GM19351 (cell line): ENCODE measurements around the gene OR5B21.

Source experiments
- ATAC-seq: cut with Tn5 transposase; IDR thresholded peaks from one replicate; pipeline ENCODE4 v1.9.1; 2021; ENCODE audit warnings: mild to moderate bottlenecking, moderate library complexity; ENCODE audit not compliant: unreplicated experiment

Gene OR5B21

GRCh38 chr11:58508005-58508404, at the start of gene OR5B21:
Gene OR5B21 (minus strand): TSS chr11:58508105. CDS start chr11:58508105, 0 bp downstream.
- no peak for ATAC-seq

- no peak for ATAC-seq
These were observed 41.7 kb upstream of the OR5B21 start for GRCh38 chr11:58549644-58550043.

- ATAC-seq, result no peak
These were observed 38.9 kb upstream of the OR5B21 start for GRCh38 chr11:58546841-58547240.

- no peak for ATAC-seq
These were observed 24.0 kb upstream of the OR5B21 start for GRCh38 chr11:58531865-58532341.

GRCh38 chr11:58530236-58530635, 22.3 kb upstream of the OR5B21 start:
- no peak for ATAC-seq

GRCh38 chr11:58527429-58527828, 19.5 kb upstream of the OR5B21 start:
- ATAC-seq, result no peak

- ATAC-seq, result no peak
These were observed 18.8 kb upstream of the OR5B21 start for GRCh38 chr11:58526721-58527120.

GRCh38 chr11:58525037-58525614, 17.2 kb upstream of the OR5B21 start:
- peak; percentile 88 for ATAC-seq

- peak; percentile 25 for ATAC-seq
These were observed 16.5 kb upstream of the OR5B21 start for GRCh38 chr11:58524232-58525036.

- ATAC-seq, result peak; percentile 73
These were observed 6.0 kb upstream of the OR5B21 start for GRCh38 chr11:58513747-58514367.

- ATAC-seq, result no peak
These were observed 3.7 kb upstream of the OR5B21 start for GRCh38 chr11:58511636-58512035.

GRCh38 chr11:58509748-58510147, 1.8 kb upstream of the OR5B21 start:
- no peak for ATAC-seq

- ATAC-seq, result no peak
These were observed 909 bp upstream of the OR5B21 start for GRCh38 chr11:58508814-58509213.

- no peak for ATAC-seq
These were observed 550 bp downstream of the OR5B21 start for GRCh38 chr11:58507355-58507754.

- peak; percentile 53 for ATAC-seq
These were observed 970 bp downstream of the OR5B21 start for GRCh38 chr11:58506935-58507334.

GRCh38 chr11:58505849-58506248, 2.1 kb downstream of the OR5B21 start:
- ATAC-seq, result no peak

GRCh38 chr11:58504232-58504631, 3.7 kb downstream of the OR5B21 start:
- no peak for ATAC-seq

GRCh38 chr11:58503361-58503856, 4.5 kb downstream of the OR5B21 start:
- peak; percentile 92 for ATAC-seq

- no peak for ATAC-seq
These were observed 5.9 kb downstream of the OR5B21 start for GRCh38 chr11:58502004-58502403.

- no peak for ATAC-seq
These were observed 9.4 kb downstream of the OR5B21 start for GRCh38 chr11:58498464-58498863.

GRCh38 chr11:58497951-58498350, 10.0 kb downstream of the OR5B21 start:
- ATAC-seq, result no peak

- peak; percentile 42 for ATAC-seq
These were observed 12.0 kb downstream of the OR5B21 start for GRCh38 chr11:58495906-58496305.
